HepG2 (cell line): ENCODE data around the gene ZNF446. TPM values are rescaled to one million over a fixed set of nuclear protein-coding genes. Genes with fewer than 3 reads are reported as not detected.

Experiments
- DBP ChIP-seq: sonication (generic); formaldehyde crosslinking; IDR thresholded peaks from 2 replicates; pipeline ENCODE4 v1.4.0; 2020; ENCODE audit warnings: missing genetic modification reagents; ENCODE audit errors: not compliant biosample characterization
- HNRNPK ChIP-seq: fragments of 200-400 bp; formaldehyde crosslinking; IDR thresholded peaks from 2 replicates; pipeline ENCODE4 v1.6.1; 2018; ENCODE audit warnings: low read length, low read depth, moderate library complexity, mild to moderate bottlenecking; ENCODE audit not compliant: poor library complexity, severe bottlenecking
- KLF15 ChIP-seq: sonication (generic); formaldehyde crosslinking; IDR thresholded peaks from 2 replicates; pipeline ENCODE4 v1.8.1; 2023; ENCODE audit warnings: borderline replicate concordance, mild to moderate bottlenecking, inconsistent platforms, missing genetic modification reagents, mixed read lengths
- MAF1 ChIP-seq: sonication (generic); formaldehyde crosslinking; IDR thresholded peaks from 2 replicates; pipeline ENCODE4 v1.5.0; 2020; ENCODE audit warnings: missing genetic modification reagents, borderline replicate concordance
- NFE2L1 ChIP-seq: sonication (generic); formaldehyde crosslinking; IDR thresholded peaks from 2 replicates; pipeline ENCODE4 v1.4.0; 2020; ENCODE audit warnings: missing genetic modification reagents, mild to moderate bottlenecking, borderline replicate concordance
- NONO ChIP-seq, 2 experiments: fragments of 450-650 bp in 1 of 2; sonication (generic) in 1 of 2; formaldehyde crosslinking in 1 of 2; IDR thresholded peaks in 1 of 2; conservative IDR thresholded peaks in 1 of 2; 2 replicates each; pipeline versions ENCODE4 v1.6.1 to v1.8.0; 2017 to 2022; ENCODE audit warnings: mild to moderate bottlenecking in 1 of 2, missing genetic modification reagents in 1 of 2, moderate library complexity in 1 of 2
- PREB ChIP-seq: sonication (generic); formaldehyde crosslinking; IDR thresholded peaks from 2 replicates; pipeline ENCODE4 v1.4.0; 2020; ENCODE audit warnings: missing genetic modification reagents
- TGIF2 ChIP-seq: IDR thresholded peaks from 2 replicates; pipeline ENCODE4 v1.6.1; 2016; ENCODE audit warnings: control low read depth, missing compliant biosample characterization
- ZFP36L2 ChIP-seq: sonication (generic); formaldehyde crosslinking; IDR thresholded peaks from 2 replicates; pipeline ENCODE4 v1.4.0; 2020; ENCODE audit warnings: missing genetic modification reagents
- ZFP90 ChIP-seq: sonication (generic); formaldehyde crosslinking; IDR thresholded peaks from 2 replicates; pipeline ENCODE4 v1.8.0; 2022; ENCODE audit warnings: missing genetic modification reagents, mild to moderate bottlenecking, inconsistent platforms, borderline replicate concordance
- ZNF44 ChIP-seq: sonication (generic); formaldehyde crosslinking; IDR thresholded peaks from 2 replicates; pipeline ENCODE4 v1.5.1; 2020; ENCODE audit warnings: mild to moderate bottlenecking, missing genetic modification reagents
- ZNF556 ChIP-seq: sonication (generic); formaldehyde crosslinking; IDR thresholded peaks from 2 replicates; pipeline ENCODE4 v1.4.0; 2020; ENCODE audit warnings: mild to moderate bottlenecking, missing genetic modification reagents, borderline replicate concordance
- ZNF709 ChIP-seq: sonication (generic); formaldehyde crosslinking; IDR thresholded peaks from 2 replicates; pipeline ENCODE4 v1.5.0; 2020; ENCODE audit warnings: mild to moderate bottlenecking, missing genetic modification reagents
- polyA plus RNA-seq, 8 experiments: library from polyadenylated mRNA; depleted of rRNA in 3 of 8; stranded (reverse) in 7 of 8; unstranded in 1 of 8; fragments of >200 nt; fragmentation: Illumina TruSeq in 4 of 8; extraction: Trizol in 4 of 8; gene quantifications; 2 replicates each; pipeline versions ENCODE4 v1.2.1 to v1.2.3, GENCODE V29; 2011 to 2016; ENCODE audit warnings: low read depth in 4 of 8, missing spikeins in 1 of 8, mixed read lengths in 1 of 8; ENCODE audit not compliant: insufficient read depth in 1 of 8
- total RNA-seq, 5 experiments: library from RNA; depleted of rRNA; stranded (reverse); fragments of >200 nt; fragmentation: Illumina TruSeq; extraction: Trizol; gene quantifications; 2 replicates each; pipeline ENCODE4 v1.2.3, GENCODE V29; 2016; ENCODE audit warnings: low read depth in 1 of 5
- TF ChIP-seq, protein P1 (sequence below): sonication (generic); formaldehyde crosslinking; IDR thresholded peaks from 2 replicates; pipeline ENCODE4 v1.4.0; 2020; ENCODE audit warnings: mild to moderate bottlenecking, missing genetic modification reagents
- TF ChIP-seq, protein P2 (sequence below): sonication (generic); formaldehyde crosslinking; IDR thresholded peaks from 2 replicates; pipeline ENCODE4 v1.4.0; 2020; ENCODE audit warnings: missing genetic modification reagents, mild to moderate bottlenecking, borderline replicate concordance
- TF ChIP-seq, protein P3 (sequence below): sonication (generic); formaldehyde crosslinking; IDR thresholded peaks from 2 replicates; pipeline ENCODE4 v1.8.1; 2023; ENCODE audit warnings: mild to moderate bottlenecking, missing genetic modification reagents

The ZNF446 gene
- total and polyA plus RNA-seq, 2 of the 13 experiments (the other 11 are each of a cell fraction or from before 2014, with no cell fraction given) = 3.0 to 3.6 TPM

DNA sequence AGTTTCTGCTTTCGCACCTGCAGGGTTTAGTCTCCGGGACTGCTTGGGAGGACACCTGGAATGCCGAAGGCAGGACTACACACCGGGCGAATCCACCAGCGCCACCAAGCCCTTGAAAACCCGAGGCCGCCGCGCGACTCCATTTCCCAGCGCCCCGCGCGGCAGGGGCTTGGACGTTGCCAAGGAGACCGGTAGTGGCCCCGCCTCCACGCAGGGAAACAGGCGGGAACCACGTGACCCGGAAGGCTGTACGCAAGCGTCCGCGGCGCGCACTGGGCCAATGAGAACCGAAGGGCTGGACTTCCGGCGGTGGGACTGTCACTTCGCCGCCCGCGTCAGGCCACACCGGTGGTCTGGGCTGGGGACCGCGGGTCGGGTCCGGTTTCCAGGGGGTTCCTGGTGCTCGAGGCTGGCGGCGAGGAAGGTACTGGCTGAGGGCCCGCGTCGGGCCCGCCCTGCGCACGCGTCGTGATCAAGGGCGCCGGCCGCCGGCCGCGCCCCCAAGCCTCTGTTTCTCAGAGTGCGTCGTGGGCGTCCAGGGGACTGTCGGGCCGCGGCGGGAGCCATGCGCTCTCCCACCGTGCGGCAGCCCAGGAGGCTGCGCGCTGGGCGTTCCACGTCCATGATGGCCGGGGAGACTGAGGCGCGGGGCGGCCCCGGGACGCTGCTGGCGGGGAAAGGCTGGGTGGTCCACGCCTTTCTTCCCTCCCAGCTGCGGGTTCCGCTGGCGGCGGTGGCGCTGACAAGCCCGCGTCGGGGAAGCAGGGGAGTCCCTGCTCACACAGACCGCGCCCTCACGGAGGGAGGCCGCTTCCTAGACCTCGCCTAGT, 9.2 kb upstream of the ZNF446 start, which contains the start of gene ZNF324 (continued):
- TF ChIP-seq, protein P1, sequence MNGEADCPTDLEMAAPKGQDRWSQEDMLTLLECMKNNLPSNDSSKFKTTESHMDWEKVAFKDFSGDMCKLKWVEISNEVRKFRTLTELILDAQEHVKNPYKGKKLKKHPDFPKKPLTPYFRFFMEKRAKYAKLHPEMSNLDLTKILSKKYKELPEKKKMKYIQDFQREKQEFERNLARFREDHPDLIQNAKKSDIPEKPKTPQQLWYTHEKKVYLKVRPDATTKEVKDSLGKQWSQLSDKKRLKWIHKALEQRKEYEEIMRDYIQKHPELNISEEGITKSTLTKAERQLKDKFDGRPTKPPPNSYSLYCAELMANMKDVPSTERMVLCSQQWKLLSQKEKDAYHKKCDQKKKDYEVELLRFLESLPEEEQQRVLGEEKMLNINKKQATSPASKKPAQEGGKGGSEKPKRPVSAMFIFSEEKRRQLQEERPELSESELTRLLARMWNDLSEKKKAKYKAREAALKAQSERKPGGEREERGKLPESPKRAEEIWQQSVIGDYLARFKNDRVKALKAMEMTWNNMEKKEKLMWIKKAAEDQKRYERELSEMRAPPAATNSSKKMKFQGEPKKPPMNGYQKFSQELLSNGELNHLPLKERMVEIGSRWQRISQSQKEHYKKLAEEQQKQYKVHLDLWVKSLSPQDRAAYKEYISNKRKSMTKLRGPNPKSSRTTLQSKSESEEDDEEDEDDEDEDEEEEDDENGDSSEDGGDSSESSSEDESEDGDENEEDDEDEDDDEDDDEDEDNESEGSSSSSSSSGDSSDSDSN (CRISPR knock-in tag) = peak; percentile 47
- TF ChIP-seq ZNF556 (CRISPR knock-in tag) (0 out of 2 replicates have a peak, but pooled peaks have one; percentile 37), ZNF44 (no peak), HNRNPK (no peak), NFE2L1 (CRISPR knock-in tag) (no peak), DBP (no peak), KLF15 (no peak), ZFP90 (CRISPR knock-in tag) (peak; percentile 36; the same call in 1 of the 2 replicates), PREB (CRISPR knock-in tag) (no peak), ZNF709 (CRISPR knock-in tag) (no peak), NONO (IDR thresholded peaks at IDR 0.05) (no peak), NONO (CRISPR knock-in tag; conservative IDR thresholded peaks at IDR 0.05) (peak; percentile 80), ZFP36L2 (CRISPR knock-in tag) (no peak), TGIF2 (CRISPR knock-in tag) (peak; percentile 83; the same call in 1 of the 2 replicates), MAF1 (CRISPR knock-in tag) (no peak)
- TF ChIP-seq, protein P2, sequence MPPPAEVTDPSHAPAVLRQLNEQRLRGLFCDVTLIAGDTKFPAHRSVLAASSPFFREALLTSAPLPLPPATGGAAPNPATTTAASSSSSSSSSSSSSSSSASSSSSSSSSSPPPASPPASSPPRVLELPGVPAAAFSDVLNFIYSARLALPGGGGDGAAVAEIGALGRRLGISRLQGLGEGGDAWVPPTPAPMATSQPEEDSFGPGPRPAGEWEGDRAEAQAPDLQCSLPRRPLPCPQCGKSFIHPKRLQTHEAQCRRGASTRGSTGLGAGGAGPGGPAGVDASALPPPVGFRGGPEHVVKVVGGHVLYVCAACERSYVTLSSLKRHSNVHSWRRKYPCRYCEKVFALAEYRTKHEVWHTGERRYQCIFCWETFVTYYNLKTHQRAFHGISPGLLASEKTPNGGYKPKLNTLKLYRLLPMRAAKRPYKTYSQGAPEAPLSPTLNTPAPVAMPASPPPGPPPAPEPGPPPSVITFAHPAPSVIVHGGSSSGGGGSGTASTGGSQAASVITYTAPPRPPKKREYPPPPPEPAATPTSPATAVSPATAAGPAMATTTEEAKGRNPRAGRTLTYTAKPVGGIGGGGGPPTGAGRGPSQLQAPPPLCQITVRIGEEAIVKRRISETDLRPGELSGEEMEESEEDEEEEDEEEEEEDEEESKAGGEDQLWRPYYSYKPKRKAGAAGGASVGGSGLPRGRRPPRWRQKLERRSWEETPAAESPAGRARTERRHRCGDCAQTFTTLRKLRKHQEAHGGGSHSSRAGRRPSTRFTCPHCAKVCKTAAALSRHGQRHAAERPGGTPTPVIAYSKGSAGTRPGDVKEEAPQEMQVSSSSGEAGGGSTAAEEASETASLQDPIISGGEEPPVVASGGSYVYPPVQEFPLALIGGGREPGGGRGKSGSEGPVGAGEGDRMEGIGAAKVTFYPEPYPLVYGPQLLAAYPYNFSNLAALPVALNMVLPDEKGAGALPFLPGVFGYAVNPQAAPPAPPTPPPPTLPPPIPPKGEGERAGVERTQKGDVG (CRISPR knock-in tag) = no peak
- TF ChIP-seq, protein P3, sequence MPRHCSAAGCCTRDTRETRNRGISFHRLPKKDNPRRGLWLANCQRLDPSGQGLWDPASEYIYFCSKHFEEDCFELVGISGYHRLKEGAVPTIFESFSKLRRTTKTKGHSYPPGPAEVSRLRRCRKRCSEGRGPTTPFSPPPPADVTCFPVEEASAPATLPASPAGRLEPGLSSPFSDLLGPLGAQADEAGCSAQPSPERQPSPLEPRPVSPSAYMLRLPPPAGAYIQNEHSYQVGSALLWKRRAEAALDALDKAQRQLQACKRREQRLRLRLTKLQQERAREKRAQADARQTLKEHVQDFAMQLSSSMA (CRISPR knock-in tag) = no peak
